CD4-positive, alpha-beta T cell treated with Interleukin-17A for 4 hours (primary cell): ENCODE data around the gene P3R3URF.
A peak's percentile ranks its signal among the peaks of the same experiment; 100 is the strongest.

Source experiments
- DNase-seq: peaks from one replicate; pipeline ENCODE4 v3.0.0-alpha.2; 2020; ENCODE audit warnings: mixed read lengths

Gene P3R3URF

DNA sequence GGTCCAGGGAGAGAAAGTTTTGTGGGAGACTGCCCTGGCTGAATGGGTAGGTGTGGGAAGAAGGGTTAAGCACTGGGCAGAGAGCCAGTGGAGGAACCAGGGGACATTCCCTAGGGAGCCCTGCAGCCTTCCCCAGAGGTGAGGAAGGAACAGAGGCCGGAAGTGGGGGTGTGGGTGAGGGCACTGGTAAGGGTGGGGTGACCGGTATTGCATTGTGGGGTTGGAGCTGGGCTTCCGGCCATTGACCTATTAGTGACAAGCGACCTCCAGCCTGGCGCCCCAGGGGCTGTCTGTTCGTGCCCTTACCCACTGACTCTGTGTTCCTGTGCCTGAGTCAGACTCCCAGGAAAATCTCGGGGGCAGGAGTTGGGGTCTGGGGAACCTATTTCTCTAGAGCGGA, 4.9 kb downstream of the P3R3URF start:
- DNase-seq = no peak

DNA sequence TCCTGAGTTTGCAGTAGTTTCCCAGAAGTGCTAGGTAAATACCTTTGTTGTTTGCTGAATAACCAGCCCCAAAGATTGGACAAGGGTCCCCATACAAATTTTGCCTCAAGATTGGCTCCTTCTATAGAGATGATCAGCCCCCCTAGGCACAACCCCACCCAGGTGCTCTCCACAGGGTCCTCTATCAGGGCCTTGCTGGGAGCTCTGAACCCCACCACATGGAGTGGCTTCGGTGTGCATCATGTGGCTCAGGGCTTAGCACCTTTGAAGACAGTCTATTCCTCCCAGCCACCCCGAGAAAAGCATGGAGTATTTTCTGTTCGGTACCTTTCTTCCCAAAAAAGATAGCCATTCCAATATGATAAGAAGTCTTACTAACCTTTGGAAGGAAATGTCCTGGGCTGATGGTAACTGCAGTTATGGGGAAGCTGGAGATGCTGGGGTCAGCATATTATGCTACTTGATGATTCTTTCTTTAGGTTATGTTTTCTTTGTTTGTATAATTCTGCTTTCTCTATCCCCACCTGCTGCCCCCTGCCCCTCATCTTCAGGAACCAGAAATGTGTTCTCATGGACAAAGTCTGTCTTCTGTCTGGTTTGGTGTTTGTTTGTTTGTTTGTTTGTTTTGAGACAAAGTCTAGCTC, 6.4 kb downstream of the P3R3URF start:
- DNase-seq = no peak

DNA sequence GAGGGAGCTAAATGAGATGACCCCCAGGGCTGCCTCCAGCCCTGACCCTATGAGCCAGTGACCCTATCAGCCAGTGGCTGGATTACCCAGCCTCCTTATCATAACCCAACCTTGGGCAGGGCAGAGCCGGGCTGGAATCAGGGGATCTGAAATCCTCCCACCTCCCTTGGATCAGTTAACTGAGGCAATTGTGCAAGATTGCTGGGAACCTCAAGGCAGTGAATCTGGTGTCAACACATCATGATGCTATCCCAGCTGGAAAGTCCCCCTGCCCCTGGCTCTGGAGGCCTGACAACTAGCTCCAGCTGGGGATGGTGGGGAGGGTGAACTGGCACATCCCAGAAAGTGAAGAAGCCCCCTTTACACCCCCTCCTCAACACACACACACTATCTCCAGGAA, 7.8 kb downstream of the P3R3URF start:
- DNase-seq = no peak

DNA sequence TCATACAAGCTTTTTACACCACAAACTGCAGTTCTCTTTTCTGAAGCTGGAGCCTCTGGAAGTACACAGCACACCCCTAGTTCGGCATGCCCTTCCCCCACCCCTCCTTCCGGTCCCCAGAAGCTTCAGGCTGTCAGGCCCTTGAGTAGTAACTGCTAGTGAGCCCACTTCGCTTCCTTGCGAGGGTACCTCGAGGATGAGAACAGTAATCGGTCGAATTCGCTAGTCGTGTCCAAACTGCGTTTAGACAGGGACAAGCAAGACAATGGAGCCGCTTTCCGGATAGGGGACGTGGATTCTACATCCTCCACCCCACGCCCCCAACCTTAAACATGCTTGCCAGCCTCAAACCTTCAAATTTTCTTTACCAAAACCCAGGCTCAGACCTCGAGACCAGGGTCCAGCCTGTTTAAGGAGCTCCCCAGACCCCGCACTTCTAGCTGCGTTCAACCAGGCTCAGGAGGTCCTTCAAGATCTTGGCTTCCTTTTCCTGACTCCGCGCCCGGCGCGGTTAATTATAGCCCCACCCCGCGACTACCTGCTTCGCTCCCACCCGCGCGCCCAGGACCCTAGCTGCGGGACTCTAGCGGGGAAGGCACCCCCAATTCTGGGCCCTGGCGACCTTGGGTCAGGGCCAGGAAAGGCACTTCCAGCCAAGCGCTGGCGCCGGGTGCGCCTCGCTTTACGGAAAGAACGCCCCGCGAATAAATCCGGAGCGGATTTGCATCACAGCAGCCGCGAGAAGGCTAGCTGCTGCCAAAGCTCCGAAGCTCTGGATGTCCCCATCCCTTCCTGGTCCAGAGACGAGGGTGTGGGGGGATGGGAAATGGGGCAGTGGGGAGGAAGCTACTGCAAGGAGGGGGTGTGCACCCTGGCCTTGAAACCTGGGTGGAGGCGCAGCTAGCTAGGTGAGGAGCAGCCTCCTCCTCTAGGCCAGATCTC, 9.5 kb downstream of the P3R3URF start:
- DNase-seq = peak; percentile 78

DNA sequence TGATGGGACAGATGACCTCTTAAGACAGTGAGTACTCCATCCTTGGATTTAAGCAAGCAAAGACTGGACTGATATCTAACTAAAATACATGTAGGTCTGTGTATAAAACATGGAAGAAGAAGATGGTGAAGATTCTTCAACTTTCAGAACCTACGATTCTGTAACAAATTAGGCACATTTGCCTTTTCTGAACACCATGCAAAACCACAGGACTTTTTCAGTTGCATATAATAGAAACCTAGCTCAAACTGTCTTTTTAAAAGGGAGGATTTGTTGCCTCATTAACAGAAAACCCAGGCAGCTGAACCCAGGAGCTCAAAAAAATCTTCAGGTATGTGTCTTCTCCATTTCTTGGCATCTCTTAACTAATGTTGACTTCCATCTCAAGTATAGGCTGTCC, 16.1 kb downstream of the P3R3URF start:
- DNase-seq = no peak

DNA sequence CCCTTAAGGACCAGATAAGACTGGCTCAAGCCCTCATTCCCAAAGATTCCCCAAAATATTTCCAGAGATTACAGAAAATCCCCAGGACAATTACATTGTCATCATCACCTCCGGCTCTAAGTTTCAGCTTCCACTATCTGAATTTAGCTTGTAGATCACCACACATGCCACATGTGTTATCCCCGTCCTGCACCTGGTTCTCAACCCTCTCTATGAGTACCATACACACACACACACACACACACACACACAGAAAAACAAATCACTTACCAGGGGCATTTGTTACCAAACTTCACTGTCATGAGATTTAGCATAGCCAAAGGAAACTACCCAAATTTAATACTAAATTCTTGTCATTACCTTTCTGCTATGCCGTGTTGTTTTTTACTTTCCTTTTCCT, 16.8 kb downstream of the P3R3URF start:
- DNase-seq = no peak

DNA sequence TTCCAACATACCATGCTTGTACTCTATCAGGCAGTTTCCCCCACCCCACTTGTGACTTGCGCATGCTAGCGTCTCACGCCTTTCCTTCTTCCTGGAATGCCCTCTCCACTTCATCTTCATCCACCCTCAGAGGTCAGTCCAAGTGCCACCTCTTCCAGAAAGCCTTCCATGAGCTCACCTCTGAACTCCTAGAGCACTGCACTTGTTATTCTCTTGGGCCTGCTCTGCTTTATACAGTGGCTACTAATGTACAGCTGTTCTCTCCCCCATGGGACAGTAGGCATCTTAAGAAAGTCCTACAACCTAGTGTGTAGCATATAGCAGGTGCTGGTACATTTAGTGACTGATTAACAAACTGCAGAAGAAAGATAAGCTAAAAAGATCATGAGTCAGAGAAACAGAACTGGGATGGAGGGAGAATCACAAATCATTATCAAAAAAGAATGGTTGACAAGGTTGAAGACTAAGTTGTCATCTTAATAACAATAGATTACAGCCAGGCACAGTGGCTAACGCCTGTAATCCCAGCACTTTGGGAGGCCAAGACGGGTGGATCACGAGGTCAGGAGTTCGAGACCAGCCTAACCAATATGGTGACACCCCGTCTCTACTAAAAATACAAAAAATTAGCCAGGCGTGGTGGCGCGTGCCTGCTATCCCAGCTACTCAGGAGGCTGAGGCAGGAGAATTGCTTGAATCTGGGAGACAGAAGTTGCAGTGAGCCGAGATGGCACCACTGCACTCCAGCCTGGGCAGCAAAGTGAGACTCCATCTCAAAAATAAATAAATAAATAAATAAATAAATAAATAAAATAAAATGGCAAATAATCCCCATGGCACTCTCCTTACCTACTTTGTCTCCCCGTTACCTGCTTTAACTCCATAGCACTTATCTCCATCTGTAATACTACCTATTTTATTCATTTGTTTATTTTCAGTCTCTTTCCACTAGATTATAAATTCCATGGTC, 17.7 kb downstream of the P3R3URF start:
- DNase-seq = no peak

DNA sequence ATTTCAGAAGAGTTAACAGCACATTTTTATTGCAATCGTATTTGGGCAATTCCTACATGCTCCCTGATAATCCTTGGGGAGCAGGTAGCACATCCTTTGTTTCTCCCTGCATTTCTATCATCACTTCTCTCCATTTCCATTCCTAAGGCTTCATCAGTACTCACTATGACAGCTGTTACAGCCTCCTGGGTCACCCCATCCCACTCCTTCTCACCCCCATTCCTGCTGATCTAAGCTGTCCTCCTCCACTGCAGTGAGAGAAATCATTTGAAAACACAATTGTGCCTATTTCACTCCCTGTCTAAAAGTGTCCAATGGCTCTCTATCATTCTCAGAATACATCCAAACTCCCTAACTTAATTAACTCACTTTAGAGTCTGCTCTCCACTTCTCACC, 18.4 kb downstream of the P3R3URF start:
- DNase-seq = no peak

DNA sequence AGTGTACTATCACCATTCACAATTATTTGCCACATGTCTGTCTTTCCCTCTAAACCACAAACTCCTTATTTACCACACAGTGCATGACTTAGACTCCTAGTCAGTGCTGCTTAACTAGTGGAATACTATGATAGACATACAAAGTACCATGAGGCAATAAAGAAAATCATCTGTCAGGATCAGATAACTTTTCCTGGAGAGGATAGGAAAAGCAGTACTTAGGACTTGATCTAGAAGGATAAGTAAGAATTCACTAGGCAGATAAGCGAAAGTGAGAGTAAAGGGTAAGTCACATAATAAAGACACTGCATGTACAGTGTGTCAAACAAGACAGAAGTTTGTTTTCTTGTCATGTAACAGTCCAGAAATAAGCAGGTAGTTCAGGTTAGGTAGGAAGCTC, 22.6 kb downstream of the P3R3URF start:
- DNase-seq = no peak

DNA sequence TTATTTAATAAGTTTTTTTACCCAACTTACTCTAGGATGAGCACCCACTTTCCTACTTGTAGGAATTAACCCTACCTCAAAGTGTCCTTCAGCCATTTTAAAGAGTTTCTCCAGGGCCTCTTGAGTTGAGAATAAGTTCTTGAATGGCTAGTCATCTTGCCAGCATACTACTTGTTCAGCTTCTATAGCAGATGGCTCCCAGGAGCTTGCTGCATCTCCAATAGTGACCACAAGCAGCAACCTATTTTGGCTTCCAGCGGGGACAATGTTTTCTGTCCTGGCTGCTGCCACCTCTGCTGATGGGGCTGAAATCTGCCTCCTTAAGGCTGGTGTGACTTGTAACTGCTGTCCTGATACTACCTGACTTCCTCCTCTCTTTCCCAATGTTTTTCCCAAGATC, 23.1 kb downstream of the P3R3URF start:
- no peak for DNase-seq

DNA sequence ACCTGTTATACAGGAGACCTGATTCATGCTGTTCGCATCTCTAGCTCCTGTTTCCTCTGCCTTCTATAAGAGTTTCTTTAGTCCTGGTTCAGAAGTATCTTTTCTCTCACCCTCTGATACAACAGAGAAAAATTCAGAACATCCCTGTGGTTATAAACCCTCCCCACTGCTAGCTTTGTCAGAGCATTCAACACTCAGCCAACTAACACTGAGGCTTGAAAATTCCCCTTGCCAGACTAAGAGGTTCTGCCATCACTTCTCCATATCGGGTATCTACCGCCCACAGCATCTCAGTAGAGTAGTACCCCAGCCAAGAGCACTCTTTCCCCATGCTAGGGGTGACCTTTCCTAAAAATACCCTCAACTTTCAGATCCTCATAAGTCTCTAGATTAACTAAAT, 24.3 kb downstream of the P3R3URF start:
- no peak for DNase-seq

DNA sequence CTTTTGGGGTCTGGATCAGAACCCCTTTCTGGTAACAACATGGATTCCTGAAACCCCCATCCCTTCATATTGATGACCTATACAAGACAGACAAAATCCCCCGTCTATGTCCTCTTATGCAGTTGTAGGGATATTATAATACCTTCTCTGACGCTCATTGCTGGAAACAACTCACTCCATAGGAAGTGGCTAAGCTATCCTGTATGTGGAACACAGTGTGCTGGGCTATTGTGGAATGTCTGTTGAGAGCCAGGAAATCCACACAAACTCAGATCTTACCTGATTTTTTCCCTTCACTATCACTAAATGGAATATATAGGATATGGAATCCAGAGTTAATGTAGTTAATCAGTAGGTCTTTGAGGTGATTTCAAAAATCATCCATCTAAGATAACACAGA, 26.2 kb downstream of the P3R3URF start:
- no peak for DNase-seq

DNA sequence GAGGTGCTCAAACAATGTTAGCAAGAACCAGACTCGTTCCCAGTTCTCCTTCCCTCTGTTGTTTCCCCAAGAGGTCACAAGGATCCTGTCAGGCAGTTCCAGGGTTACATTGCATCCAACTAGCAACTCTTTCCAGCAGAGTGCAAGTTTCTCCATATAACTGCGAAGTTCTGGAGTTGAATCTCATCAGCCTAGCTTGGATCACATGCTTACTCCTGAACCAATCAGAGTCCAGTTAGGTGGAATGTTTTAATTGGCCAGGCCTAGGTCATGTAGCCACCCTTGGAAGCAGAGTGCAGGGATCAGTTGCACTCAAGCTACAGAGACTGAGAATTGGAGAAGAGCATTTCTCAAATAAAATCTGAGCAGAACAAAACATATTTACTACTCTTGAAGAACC, 28.0 kb downstream of the P3R3URF start:
- no peak for DNase-seq

DNA sequence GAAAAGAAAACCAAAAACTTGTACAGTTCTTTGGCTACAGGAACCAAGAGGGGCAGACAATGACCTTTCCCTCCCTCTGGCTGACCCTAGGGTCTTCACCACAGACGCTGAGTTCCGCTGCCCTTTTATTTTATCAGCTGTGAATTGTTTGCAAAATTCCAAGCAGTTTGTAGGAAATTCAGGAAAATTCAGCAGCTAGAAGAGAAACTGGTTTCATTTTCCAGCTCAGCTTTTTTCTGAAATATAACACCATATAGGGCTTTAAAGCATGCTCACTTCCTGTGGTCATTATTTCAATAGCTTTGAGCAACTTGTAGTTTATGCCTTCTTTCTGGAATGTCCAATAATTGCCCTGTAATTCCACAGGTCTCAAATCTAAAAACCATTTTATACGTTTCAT, 38.4 kb downstream of the P3R3URF start:
- DNase-seq = no peak

DNA sequence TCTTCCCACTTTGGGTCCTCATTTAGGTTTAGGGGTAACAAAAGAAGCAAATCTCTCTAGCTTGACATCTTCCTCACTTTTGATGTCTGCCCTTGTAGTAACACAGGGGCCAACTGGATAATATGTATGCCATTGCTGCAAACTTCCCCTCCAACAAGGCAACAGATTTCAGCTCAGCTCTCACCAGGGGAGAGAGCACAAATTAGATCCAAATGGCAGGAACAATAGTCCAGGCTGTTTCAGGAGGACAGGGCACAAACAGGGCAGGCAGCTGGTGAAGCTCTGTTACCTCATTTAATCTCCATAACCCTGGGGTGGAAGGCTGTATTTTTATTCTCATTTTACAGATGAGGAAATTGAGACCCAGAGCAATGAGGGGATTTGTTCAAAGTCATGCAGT, 39.6 kb downstream of the P3R3URF start:
- DNase-seq = no peak

DNA sequence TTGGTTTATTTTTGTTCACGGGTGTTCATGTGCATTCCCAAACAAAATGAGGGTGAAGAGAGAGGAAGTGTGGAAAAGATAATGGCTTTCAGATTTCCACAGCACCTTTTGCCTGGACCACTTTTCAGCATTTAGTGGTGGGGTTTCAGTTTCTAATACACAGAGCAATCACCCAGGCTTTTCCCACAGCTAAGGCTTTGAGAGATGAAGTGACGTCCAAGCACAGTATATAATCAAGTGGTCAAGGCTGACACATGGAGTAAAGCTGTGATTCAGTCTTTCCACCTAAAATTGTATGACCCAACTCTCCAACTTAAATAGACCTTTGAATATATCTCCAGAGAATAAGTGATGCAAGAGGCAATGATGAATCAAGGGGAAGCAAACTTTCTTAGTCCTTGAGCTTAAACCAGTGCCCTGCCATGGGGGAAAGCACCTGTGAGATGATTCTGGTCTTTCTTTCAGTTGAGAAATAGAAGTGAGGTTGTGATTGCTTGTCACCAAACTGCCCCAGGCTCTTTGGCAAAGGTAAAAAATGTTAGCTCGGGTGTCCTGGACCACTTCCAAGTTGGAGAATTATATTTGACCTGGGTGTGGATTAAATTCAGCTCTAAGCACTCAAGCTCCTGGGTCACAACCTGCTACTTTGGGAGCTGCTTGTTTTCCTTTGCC, 41.5 kb downstream of the P3R3URF start:
- no peak for DNase-seq

DNA sequence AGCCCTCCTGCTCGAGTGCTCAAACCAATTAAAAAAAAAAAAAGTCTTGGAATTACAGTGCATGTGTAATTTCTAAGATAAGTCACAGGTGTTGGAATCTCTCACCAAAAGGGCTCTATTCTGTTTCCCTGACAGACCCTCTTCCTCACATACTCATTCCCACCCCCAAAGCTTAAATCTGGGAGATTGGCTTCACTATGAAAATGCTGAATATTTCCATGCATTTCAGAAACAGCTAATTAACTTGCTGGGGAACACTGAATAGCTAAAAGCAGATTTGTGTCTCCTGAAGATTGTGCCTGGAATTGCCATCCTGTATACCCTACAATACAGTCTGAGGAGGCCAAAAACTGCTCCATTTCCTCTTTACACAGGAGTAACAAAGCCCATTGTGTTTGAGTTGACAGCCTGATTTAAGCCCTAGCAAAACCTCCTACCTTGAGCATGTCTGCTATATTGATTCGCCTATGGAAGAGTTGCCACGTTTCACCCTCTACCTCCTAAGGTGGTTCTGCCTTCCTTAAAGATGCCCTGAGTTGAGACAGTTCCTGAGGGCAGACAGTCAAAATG, 42.4 kb downstream of the P3R3URF start:
- DNase-seq = no peak

DNA sequence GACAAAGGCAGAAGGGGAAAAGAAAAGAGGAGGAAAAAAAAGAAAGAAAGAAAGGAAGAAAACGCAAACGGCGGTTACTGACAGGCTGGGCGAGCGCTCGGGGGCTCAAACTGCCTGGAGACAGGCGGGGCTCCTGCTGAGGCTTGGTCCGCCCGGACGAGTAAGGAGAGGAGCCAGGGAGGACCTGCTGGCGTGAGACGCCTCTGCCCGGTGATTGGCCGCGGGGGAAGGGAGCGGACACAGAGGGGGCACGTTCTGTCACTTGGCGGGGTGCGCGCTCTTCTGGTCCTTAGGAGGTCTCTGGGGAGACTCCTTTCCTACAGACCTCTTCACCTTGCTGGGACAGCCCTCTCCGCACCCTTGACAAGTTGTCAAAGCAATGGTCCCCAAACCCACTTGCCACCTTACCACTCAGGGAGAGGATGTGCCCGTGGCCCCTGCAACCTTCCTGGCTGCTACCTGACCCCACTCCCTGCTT, 43.1 kb downstream of the P3R3URF start:
- DNase-seq = no peak

DNA sequence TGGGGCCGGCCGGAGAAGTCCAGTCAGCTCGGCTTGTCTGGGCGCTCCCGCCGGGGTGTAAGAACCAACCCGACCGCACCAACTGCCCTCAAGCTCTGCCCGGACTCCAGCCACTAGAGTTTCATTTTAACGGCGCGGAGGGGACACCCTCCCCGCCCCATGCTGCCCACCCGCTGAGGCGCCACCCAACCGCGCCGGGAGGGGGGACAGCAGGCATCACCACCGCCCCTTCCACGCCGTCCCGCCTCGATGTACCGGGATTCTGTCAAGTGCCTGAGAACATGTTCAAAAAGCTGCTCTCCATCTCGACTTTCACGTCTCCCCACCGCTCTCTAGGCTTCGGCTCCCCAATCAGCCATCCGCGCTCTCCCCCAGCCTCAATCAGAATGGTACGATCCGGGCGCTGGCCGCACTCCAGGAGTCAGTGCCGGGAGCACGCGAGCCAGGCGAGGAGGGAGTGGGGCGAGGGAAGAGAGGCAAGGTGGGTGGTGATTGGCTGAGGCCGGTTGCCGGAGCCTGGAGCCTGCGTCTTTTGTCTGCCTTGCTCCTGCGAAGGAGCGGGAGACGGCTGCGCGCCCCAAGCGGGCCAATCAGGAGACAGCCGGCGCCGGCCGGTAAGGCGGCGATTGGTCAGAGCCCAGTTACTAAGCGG, 43.6 kb downstream of the P3R3URF start, which contains the start of gene PIK3R3:
Gene PIK3R3, minus strand, starts transcription at position 101 of the 652 bp plus-strand sequence. CDS start 677 bp downstream, outside the sequence.
- peak; percentile 90 for DNase-seq

DNA sequence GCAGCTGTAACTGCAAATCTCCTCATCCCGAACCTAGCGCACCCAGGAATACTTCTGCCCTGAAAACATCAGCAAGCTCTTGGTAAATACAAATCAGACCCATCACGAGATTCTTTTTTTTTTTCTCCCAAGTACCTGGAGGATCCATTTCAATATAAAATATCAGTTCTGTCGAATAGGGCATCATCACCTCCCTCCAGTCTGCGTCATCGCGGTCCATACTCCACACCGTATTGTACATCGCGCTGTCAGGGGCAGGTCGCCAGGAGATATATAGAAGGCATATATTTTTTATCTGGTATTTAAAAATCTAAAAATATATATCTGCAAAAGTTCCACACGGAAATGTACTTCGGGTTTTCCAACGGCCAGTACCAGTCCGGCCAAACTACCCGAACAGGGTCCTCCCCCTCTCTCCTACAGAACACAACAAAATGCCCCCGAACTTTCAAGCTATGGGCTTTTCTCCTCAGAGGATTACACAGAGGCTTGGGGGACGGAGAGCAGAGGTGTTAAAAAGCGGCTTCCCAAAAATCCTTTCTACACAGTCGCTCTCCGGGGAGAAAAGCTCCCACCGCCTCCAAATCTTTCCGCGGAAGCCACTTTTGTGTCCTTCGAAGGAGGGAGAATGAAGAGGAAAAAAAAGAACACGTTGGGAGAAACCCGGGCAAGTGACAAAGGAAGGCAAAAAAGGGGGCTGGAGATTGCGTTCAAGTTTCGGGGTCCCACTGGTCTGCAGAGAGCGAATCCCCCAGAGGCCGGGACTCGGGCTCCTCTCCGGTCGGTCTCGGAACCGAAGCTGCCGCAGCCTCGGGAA, 44.4 kb downstream of the P3R3URF start:
- DNase-seq = peak; percentile 36
